ENCODE measurements around the gene STPG1.

The STPG1 gene

GRCh38 chr1:24343412-24344089 is 70.0 kb downstream of the STPG1 start:
- no peak for DNase-seq

GRCh38 chr1:24341260-24341659 is 72.3 kb downstream of the STPG1 start:
- DNase-seq, result no peak

GRCh38 chr1:24340770-24341169 is 72.8 kb downstream of the STPG1 start:
- DNase-seq, result no peak

- no peak for DNase-seq
Measured at GRCh38 chr1:24339996-24340395, 73.6 kb downstream of the STPG1 start.

- DNase-seq, result no peak
Measured at GRCh38 chr1:24338447-24338846, 75.1 kb downstream of the STPG1 start.

GRCh38 chr1:24337455-24337854 is 76.1 kb downstream of the STPG1 start:
- no peak for DNase-seq

- no peak for DNase-seq
Measured at GRCh38 chr1:24336075-24336474, 77.5 kb downstream of the STPG1 start.

GRCh38 chr1:24331961-24332673 is 81.5 kb downstream of the STPG1 start:
- DNase-seq, result no peak

- DNase-seq, result no peak
Measured at GRCh38 chr1:24329797-24330543, 83.6 kb downstream of the STPG1 start.

- DNase-seq, result no peak
Measured at GRCh38 chr1:24329331-24329730, 84.3 kb downstream of the STPG1 start.

- DNase-seq, result no peak
Measured at GRCh38 chr1:24327891-24328290, 85.7 kb downstream of the STPG1 start.

GRCh38 chr1:24327486-24327885 is 86.1 kb downstream of the STPG1 start:
- no peak for DNase-seq

- DNase-seq, result no peak
Measured at GRCh38 chr1:24325587-24326449, 87.8 kb downstream of the STPG1 start.

- no peak for DNase-seq
Measured at GRCh38 chr1:24324903-24325302, 88.7 kb downstream of the STPG1 start.

GRCh38 chr1:24323281-24323680 is 90.3 kb downstream of the STPG1 start:
- DNase-seq, result no peak

GRCh38 chr1:24322470-24323177 is 91.0 kb downstream of the STPG1 start:
- DNase-seq, result peak in 9 of 51 donors; percentile 11 to 57 (median 28)

- peak in 14 of 51 donors; percentile 18 to 57 (median 30) for DNase-seq
Measured at GRCh38 chr1:24321697-24322469, 91.7 kb downstream of the STPG1 start.

- DNase-seq, result no peak
Measured at GRCh38 chr1:24321126-24321525, 92.5 kb downstream of the STPG1 start.

GRCh38 chr1:24319962-24320361 is 93.6 kb downstream of the STPG1 start:
- DNase-seq, result no peak

GRCh38 chr1:24319312-24319863 is 94.2 kb downstream of the STPG1 start, which contains the start of gene GRHL3:
GRHL3 (plus strand) TSS chr1:24319357; CDS start chr1:24319552, 195 bp downstream.
- DNase-seq, result peak in 2 of 51 donors; percentile 7 to 10

Data from hypothalamus (tissue), 51 donors.